ENCODE results near the gene DDX42.
A peak's percentile ranks its signal among the peaks of the same experiment; 100 is the strongest.

The DDX42 gene, protein sequence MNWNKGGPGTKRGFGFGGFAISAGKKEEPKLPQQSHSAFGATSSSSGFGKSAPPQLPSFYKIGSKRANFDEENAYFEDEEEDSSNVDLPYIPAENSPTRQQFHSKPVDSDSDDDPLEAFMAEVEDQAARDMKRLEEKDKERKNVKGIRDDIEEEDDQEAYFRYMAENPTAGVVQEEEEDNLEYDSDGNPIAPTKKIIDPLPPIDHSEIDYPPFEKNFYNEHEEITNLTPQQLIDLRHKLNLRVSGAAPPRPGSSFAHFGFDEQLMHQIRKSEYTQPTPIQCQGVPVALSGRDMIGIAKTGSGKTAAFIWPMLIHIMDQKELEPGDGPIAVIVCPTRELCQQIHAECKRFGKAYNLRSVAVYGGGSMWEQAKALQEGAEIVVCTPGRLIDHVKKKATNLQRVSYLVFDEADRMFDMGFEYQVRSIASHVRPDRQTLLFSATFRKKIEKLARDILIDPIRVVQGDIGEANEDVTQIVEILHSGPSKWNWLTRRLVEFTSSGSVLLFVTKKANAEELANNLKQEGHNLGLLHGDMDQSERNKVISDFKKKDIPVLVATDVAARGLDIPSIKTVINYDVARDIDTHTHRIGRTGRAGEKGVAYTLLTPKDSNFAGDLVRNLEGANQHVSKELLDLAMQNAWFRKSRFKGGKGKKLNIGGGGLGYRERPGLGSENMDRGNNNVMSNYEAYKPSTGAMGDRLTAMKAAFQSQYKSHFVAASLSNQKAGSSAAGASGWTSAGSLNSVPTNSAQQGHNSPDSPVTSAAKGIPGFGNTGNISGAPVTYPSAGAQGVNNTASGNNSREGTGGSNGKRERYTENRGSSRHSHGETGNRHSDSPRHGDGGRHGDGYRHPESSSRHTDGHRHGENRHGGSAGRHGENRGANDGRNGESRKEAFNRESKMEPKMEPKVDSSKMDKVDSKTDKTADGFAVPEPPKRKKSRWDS

DNA sequence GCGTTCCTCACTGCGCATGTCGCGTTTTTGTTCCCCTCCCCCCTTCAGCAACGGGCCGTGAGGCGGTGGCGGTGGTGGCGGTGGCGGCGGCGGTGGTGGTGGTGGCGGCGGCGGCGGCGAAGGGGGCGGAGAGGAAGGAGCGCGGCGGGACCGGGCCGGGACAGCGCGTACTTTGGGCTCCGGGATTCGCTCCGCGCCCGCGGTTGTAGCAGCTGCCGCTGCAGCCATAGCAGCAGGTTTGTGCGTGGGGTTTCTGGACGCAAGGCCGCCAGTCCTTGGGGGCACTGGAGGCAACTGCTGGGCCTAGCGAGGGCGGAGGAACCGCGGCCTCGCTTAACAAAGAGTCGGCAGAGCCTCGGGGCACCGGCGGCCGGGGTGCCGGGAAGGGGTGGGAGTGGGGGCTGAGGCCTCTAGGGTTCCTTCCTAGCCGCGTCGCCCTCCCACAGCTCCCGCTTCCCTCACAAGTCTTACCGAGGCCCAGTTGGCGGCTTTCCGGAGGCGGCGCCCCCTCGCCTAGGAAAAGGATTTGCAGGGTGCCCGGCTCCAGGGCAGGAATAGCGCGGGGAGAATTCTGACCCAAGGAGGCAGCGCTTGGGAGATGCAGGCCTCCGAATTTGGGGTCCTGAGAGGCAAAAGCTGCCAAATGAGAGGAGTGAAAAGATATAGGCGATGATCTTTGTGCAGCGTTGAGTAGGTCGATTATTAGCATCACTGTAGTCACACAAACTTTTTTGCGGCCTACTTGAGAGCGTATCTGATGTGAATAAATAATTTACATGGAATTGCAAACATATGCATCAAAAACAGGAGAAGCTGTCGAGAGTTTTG lies at the start of gene DDX42:
Gene DDX42, plus strand, starts transcription at position 30 of the 828 bp plus-strand sequence. CDS start 12,880 bp downstream, outside the sequence.
- DNase-seq: no peak

DNA sequence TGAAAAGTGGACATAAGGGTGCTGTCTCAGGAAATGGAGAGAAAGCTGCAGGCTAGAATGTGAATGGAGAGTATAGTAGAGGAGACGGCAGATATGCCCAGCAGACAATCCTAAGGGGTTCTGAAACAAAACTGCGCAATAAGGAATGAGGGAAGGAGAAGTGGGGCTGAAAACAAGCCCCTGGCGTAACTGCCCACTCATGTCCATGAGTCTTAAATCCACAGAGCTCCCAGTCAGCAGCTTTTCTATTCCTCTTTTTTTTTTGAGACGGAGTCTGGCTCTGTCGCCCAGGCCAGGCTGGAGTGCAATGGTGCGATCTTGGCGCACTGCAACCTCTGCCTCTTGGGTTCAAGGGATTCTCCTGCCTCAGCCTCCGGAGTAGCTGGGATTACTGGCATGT lies 38.3 kb upstream of the DDX42 start:
- DNase-seq: no peak

DNA sequence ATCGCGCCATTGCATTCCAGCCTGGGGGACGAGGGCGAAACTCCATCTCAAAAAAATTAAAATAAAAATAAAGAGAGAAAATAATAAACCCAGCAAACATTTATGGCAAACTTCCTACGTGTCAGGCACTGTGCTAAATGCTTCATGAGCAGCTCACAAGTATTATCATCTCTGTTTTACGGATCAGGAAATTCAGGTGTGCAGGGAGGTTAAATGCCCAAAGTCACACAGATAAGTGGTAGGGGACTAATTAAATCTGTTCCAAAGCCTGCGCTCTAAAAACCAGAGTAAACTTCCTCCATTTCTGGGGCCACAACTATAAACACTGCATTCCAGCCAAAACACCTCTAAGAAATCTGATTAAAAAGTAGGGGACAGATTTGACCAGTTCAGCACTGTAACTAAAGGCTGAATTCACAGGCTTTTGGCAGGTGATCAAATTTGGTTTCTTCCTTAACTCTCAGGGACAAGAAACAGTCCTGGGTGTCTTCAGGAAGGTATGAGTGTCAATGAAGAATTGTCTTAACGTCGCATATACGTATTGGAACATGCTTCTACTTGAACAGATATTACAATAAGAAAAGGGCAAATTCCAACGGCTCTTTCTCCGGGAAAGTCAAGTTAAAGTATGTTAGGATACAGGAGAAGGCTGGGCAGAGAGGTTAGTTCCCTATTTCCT lies 33.4 kb upstream of the DDX42 start:
- no peak for DNase-seq

DNA sequence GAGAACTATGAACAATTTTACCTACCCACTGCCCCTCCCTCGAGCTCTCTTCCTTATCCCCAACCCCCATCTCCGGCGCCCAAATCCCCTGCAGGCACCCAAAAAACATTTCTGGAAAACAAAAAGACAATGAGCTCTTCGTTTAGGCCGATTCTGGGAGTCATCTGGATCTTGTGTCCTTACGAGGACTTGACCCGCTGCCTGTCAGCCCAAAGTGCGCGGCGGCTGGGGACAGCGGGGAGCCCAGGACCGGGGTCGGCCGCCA lies 32.9 kb upstream of the DDX42 start:
- DNase-seq: no peak

DNA sequence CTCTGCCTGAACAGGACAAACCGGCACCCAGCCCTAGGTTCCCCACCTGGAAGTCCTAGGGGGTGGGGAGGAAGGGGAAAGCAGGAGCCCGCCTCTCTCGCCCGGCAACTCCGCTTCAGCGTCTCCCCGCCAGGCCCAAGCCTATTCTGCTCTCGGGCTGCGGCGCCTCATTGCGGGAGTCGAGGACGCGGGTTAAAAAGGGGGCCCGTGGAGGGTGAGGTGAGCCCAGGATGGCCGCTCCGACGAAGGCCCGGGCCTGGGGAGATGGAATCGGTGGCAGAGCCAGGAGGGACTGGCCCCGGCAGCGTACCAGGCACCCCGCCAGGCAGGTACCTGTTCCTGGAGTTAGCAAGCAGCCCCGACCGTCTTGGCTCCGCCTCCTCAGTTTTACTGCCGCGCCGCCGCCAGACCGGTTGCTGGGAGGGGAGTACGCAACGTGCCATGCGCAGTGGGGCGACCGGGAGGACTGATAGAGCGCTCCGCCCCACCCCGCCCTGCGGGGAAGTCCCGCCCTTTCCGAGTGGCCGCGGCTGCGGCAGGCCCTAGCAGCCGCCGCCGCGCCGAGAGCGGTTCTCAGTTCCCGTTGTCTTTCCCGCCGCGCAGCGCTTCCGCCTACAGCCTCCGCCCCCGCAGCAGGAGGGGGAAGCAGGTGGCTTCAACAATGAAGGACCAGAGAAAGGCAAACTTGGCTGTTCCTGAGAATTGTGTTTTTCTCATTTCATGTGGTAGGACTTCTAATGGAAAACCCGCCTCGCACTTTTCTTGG lies 32.4 kb upstream of the DDX42 start, which contains the start of gene STRADA:
Gene STRADA, minus strand, starts transcription at position 392 of the 766 bp plus-strand sequence. CDS start 13,430 bp downstream, outside the sequence.
- DNase-seq: peak; percentile 91

DNA sequence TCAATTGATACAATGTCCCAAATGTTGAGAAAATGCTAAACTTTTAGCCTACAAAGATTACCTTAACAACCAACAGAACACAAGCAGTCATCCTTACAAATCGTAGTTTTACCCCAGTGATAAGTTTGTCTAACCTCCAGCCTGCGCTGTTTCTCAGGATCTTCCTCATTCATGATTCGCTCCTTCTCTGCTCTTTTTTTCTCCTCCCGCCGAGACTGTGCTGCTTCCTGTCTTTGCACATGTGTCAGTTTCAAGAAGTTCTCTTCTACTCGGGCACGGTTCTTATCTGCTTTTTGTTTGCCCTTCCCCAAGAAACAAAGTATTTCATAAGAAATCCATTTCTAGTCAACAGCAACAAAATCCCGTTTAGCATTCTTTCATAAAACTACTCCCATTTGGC lies 22.2 kb upstream of the DDX42 start:
- no peak for DNase-seq

DNA sequence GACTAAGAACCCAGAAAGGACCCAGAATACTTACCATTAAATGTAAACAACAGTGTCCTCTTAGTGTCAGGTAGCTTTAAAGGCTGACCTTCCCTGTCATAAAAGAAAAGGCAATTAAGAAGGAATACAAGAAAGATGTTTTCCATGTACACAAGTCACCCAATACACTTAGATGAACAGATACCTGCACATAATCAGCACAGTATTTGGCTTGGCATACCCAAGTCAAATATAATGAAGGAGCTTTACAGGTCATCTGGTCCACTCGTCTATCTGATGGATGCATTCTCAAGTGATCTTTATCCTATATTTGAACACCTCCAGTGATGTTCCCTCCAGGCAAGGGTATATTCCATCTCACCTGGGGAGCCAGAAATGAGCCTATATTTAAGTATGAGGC lies 21.3 kb upstream of the DDX42 start:
- DNase-seq: no peak

DNA sequence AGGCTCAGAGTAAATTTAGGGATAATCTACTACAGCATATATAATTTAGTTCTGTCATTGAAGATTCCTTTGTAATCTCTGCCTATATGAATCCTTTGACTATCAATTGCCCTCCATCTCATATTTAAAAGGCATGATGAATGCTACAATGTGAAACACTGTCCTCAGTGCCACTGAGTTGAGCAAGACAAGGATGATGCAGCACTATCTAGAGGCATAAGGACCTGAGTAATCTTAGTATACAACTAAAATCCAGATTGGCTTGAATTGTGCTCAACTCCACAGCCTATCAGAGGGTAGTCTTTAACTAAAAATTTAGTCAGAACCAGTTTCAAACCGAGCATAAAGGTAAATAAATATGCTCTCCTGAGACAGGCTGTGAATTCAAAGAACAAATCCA lies 20.8 kb upstream of the DDX42 start:
- no peak for DNase-seq

DNA sequence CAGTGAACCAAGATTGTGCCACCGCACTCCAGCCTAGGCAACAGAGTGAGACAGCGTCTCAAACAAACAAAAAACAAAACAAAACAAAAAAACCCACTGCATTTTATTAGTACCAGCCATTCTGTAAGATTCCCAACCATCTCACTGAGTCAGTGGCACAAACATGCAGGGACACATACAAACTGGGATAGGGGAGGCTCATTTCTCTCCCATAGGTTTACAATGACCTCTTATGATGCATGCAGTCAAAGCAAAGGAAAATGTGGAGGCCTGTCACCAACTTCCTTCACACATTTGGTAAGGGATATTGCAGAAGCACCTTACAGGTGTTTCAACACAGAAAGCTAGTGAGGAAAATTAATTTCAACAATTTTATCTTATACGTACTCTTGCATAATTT lies 19.9 kb upstream of the DDX42 start:
- DNase-seq: no peak

DNA sequence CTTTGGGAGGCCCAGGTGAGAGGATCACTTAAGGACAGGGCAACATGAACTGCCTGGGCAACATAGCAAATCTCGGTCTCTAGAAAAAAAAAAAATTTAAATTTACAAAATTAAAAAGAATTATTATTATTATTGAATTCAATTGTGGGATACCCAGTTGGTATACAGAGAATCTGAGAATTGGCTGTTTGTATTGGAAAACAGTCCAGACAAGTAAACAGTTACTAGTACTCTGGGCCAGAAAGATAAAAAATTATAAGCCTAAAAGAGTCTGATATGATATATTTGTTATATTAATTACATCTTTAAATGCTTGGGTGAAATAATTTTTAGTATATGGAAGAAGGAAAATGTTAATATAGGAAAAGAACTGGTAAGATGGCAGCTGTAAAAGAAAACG lies 15.5 kb upstream of the DDX42 start:
- no peak for DNase-seq

DNA sequence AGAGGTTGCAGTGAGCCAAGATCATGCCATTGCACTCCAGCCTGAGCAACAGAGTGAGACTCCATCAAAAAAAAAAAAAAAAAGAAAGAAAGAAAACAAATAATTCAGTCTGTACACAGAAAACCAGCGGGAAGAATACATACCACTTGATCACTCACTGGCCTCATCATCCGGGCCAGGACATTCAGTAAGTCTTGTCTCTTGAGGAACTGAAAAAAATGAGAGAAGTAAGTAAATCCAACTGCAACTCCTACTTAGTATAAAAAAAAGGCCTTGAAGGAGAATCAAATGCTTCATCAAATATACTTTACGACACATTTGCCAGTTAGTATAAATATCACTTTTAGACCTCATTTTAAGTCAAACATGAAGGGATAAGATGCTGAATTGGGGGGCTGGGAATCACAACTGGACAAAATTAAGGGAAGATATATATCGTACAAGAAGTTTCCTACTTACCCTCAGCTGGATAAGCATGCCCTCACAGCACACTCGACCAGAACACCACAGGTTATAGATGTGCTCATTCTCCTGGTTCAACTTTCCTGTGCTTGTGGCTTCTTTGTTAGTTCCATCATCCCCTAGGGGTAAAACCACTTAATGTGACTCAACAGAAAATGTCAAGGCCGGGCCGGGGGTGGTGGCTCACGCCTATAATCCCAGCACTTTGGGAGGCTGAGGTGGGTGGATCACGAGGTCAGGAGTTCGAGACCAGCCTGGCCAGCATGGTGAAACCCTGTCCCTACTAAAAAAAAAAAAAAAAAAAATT lies 13.0 kb upstream of the DDX42 start:
- no peak for DNase-seq

DNA sequence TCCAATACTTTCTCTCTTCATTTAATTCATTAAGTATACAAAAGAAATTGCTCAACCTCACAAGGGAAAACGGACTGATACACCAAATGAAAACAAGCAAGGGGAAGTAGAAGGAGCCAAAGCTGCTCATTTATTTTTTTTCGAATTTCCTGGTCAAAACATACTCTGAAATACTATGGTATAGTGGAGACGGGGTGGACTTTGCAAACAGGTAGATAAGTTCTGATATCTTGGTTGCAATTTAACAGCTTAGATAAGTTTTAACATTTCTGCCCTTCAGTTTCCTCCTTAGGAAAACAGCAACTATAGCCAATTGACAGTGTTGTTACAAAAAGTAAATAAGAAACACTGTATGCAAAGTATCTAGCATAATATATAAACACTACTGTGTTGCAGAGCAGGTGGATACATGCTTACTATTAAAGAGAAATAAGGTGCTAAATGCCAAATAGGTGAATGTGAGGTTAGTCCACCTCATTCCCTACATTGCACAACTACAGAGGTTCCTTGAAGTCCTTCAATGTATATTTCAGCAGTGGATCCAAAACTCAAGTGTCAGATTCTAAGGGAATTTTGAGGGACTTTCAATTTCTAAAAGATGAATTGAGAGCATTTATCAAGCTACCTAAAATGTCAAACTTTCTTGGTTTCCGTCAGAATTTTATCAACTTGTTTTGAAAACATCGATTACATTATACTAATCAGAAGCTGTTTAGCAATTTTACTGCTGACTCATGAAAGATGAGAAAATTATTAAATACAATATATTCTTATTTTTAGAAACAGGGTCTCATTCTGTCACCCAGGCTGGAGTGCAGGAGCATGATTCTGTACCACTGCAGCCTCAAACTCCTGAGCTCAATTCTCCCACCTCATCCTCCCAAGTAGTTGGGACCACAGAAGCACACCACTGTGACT lies 11.6 kb upstream of the DDX42 start:
- no peak for DNase-seq

DNA sequence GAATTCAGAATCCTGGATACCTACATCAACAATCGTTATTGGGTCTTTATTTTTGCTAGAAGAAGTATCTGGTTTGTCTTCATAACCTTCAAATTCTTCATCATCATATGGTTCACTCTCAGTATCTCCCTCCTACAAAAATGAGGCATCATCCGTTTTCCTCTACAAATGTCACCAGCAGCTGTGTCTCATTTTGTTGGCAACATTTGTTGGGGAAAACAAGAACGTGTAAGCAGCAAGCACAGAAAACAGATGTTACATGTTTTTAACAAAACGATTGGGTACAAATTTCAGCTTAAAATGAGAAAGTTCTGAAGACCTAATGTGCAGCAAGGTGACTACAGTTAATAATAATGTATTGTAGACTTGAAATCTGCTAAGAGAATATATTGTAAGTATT lies 9.3 kb upstream of the DDX42 start:
- DNase-seq: no peak

DNA sequence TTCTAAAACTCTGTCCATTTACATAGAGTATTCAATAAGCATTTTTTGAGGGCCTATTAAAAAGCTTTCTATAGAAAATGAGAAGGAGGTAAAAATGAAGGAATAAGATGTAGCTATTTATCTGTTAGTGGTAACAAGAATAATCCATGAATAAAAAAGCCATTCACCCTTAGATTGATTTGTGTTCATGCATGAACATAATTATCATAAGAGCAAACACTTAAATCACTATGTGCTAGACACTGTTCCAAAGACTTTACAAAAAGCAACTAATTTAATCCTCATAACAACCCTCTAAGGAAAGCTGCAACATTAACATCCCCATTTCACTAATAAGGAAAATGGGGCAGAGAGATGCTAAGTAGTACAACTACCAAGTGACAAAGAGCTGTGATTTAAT lies 7.2 kb upstream of the DDX42 start:
- no peak for DNase-seq

DNA sequence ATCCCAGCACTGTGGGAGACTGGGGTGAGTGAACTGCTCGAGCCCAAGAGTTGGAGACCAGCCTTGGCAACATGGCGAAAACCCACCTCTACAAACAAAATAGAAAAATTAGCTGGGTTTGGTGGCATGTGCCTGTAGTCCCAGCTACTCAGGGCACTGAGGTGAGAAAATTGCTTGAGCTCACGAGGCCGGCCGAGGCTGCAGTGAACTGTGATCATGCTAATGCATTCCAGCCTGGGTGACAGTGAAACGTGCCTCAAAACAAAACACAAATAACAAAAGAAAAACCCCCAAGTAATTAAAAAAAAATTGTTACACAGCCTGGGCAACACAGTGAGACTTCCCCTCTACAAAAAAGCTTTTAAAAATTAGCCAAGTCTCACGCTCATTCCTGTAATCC lies 5.5 kb upstream of the DDX42 start:
- no peak for DNase-seq

DNA sequence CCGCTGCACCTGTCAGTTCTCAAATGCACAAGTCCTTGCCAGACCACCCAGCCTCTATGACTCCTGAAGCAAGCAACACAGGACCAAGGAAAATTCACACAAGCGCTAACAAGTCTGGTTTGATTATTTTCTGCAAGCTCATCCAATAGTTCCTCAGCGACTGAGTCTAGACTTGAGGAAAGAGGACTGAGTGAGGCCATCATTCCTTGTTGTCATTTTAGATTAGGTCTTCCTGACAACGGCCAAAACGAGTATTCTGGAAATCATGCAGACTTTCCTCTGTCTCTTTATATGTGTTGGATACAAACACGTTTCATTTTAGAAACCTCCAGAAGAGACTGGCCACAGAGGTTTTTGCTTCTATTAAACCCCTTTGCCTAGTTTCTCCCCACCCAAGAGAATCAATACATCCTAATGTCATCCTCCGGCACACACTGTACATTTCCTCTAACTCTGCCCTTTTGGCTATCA lies 1.1 kb upstream of the DDX42 start:
- no peak for DNase-seq

DNA sequence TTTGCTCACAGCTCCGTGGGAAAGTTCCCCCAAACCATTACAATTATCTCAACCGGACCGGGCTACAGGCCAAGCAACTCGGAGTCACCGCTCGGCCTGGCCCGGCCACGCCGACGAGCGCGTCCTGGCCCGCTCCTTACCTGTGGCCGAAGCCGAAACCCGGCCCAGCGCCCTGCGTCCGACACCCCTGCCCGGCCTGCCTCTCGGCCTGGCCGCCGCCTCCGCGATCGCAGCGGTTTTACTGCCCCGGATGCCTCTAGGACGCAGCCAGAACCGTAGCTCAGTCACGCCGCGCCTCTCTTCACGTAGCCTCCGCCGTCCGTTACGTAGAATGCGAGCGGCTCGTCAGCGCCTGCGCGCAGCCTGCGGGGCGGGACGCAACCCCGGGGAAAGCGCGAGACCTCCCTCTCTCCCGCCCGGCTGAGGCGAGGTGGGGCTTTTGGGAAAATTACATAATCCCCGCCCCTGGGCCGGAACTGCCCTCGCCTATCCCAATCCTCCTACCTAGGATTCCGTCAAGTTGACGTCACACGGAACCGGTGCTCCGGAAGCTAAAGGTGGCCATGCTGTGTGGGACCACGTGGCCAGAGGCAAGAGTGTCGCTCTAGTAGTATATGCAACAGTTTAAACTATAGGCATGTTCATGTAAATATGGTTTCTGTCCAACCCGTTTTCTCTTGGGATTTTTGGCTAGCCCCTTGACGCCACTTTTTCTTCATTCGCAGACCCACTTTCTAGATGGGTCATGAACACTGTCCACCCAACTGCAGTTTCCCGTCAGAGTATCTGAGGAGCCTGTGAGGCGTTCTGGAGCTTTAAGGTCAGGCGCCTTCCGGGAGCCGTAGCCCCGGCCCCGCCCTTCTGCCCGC lies 464 bp upstream of the DDX42 start, which contains the start of gene CCDC47:
Gene CCDC47, minus strand, starts transcription at position 326 of the 869 bp plus-strand sequence. CDS start 7,422 bp downstream, outside the sequence.
- peak; percentile 97 for DNase-seq

DNA sequence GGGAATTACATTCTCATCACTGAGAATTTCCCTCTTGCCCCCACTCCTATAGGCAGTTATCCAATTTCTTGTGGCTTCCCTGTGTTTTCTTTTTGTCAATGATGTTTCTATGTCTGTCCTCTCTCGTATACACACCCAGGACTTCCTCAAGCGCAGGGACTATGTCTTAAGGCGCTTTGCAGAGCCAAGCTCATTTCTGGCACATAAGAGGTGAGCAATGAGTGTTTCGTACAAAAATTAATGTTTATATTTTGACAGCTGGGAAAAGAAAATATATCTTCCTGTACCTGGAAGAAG lies 947 bp downstream of the DDX42 start:
- no peak for DNase-seq

DNA sequence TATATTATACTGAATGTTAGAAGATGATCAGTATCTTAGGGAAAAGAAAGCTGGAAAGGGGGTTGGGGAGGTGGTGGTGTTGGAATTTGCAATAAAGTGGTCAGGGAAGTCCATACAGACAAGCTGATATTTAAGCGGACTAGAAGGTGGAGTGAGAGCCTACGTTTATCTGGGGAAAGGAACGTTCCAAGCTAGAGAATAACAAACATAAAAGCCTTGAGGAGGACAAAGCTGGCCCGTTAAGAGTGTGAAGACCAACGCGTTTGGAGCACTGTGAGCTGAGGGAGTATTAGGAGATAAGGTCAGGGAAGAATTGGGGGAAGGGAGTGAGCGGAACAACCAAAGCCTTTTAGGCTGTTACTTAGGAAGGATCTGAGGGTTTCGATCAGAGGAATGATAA lies 1.4 kb downstream of the DDX42 start:
- DNase-seq: no peak

Measured in NCI-H446 treated with DMSO at 0.1 percent for 48 hours (cell line).